ENCODE results near the gene SLC19A1.

SLC19A1 gene

DNA sequence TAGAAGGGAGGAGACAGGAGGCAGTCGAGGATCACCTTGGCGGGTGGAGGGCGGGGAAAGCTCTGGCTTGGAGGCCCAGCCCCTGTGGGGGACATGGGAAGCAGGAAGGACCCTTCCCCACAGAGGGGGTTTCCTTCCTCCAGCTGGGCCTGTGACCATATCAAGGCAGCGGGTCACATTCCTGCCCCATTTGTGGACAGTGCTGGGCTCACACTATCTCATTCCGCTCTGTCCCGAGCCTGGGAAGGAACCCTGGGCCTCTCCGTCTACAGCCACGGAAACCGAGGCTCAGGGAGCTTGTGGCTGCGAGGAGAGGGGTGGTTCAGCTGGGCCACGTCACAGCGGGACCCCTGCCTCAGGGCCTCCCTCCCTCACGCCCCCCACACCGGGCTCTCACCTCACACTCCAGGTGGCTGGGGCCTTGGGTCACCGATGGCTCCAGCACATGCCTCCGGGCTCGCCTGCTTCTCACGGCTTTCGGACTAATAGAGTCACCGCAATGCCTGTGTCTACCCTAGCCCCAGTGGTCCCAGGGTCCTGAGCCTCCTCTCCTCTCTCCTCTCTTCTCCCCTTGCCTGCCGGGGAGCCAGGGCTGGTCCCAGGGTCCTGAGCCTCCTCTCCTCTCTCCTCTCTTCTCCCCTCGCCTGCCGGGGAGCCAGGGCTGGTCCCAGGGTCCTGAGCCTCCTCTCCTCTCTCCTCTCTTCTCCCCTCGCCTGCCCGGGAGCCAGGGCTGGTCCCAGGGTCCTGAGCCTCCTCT is 56.4 kb downstream of the SLC19A1 start:
- POLR2A ChIA-PET = no interaction called here
- TF ChIP-seq CTCF (IDR thresholded peaks at IDR 0.05; ENCODE audit: control extremely low read depth, extremely low read depth, low read depth, missing control alignments) = no peak
- CTCF ChIA-PET = no interaction called here
- no peak for DNase-seq (ENCODE audit: extremely low spot score)

DNA sequence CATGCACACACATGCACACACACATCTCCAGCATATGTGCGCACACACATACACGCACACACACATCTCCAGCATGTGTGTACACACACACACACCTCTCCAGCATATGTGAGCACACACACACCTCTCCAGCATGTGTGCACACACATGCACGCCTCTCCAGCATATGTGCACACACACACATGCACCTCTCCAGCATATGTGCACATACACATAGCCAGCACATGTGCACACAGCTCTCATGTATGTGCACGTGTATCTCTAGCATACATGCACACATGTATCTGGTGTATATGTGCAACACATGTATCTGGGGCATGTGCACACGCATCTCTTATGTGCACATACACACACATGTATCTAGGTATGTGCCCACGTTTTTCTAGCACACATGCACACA is 57.9 kb downstream of the SLC19A1 start:
- ChIA-PET CTCF (no interaction called here), POLR2A (no interaction called here)
- no peak for DNase-seq (ENCODE audit: extremely low spot score)
- no peak for TF ChIP-seq CTCF (IDR thresholded peaks at IDR 0.05; ENCODE audit: control extremely low read depth, extremely low read depth, low read depth, missing control alignments)

DNA sequence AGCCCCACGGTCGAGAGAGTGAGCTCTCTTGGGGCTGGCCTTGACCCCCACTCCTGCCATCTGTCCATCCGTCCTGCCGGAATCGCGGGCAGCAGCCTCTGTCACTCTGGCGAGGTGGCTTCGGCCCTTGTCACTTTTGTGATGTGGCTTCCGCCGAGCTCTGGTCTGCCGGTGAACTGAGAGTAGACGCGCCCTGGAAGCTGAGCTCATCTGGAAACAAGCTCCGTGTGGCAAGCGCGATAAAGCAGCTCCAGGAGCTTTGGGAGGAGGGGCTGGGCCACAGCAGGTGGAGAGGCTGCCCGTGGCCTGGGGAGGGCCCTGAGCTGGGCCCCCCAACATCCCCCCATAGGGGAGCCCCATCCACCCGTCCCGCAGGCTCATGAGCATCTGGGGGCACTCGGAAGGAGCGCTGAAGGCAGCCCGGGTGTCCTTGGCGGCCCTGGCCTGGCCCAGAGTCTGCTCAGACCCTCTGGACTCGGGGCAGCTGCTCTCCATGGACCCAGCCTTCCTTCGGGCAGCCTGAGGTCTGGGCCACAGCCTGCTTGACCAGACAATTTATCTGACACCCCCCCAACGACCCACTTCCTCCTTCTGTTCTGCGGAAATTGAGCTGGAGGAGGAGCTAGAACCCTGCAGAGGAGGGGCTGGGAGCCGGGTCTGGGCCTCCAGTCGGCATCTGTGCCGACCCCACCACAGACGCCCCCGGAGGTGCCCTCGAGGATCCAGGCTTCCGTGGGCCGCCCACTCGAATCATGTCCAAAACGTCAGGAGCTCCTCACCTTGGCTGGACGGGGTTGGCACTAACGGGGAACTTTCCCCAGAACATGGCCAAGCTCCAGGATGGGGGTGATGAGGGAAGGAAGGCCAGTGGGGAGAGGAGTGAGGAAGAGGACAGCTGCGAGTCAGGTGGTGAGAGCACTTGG is 59.1 kb downstream of the SLC19A1 start:
- ChIA-PET POLR2A (no interaction called here), CTCF (interaction anchor here (1.0 kb wide), 1 partner anchor 338 kb away, joined by 4 read pairs; no protein-coding TSS in a partner anchor)
- TF ChIP-seq CTCF (IDR thresholded peaks at IDR 0.05; ENCODE audit: control extremely low read depth, extremely low read depth, low read depth, missing control alignments) = no peak
- no peak for DNase-seq (ENCODE audit: extremely low spot score)

DNA sequence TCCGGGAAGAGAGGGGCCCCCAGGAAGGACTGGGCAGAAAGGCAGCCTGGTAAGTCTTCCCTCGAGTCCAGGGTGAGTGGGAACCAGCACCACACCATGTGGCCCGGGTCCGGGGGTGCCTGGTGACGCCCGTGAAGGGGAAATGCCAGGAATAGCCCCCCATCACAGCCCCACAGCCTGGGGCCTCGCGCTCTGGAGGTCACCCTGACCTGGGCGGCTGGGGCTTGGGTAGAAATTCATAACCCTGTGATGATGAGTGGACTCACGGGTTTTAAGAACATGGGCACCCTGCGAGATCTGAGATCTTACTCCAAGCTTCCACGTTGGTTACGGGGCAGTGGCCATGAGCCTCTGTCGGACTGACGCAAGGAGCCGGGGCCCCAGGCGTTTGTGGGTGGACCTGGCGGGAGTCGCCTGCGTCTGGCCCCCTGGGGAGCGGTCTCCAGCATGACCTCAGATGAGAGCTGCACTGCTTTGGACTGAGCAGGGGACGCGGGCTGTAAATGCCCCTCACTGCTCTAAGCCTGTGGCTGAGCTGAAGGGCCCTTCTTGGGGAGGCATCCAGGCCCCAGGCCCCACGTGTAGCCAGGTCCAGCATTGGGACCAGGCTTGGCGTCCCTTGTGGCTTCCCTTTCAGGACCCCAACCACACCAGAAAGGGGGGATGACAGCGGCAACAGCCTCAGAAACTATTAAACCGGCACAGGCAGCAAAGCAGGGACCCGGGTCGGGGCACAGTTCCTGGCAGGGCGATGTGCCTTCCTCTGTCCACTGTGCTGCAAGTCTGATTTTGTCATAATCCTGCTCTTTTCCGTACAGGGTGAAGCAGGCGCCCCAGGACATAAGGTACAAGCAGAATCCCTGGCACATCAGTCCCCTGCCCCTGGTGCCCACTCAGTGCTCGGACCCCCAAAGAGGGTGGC is 60.0 kb downstream of the SLC19A1 start:
- CTCF ChIA-PET = interaction anchor here (1.0 kb wide), 1 partner anchor 339 kb away, joined by 4 read pairs; no protein-coding TSS in a partner anchor
- DNase-seq (ENCODE audit: extremely low spot score) = no peak
- POLR2A ChIA-PET = no interaction called here
- no peak for TF ChIP-seq CTCF (IDR thresholded peaks at IDR 0.05; ENCODE audit: control extremely low read depth, extremely low read depth, low read depth, missing control alignments)

- ChIA-PET POLR2A (no interaction called here), CTCF (no interaction called here)
- TF ChIP-seq CTCF (IDR thresholded peaks at IDR 0.05; ENCODE audit: control extremely low read depth, extremely low read depth, low read depth, missing control alignments) = no peak
- DNase-seq (ENCODE audit: extremely low spot score) = no peak
Measured at GRCh38 chr21:45481566-45481965, 60.7 kb downstream of the SLC19A1 start.

All from GM10248 (cell line).